SH-SY5Y (cell line): ENCODE measurements around the gene PRMT1.

Experiments
- GATA2 ChIP-seq: IDR thresholded peaks from 2 replicates; pipeline ENCODE4 v1.6.1; 2011; ENCODE audit warnings: mild to moderate bottlenecking, low read depth, low read length
- GATA3 ChIP-seq: IDR thresholded peaks from 2 replicates; pipeline ENCODE4 v1.6.1; 2011; ENCODE audit warnings: low read depth, mild to moderate bottlenecking, low read length, moderate library complexity

DNA sequence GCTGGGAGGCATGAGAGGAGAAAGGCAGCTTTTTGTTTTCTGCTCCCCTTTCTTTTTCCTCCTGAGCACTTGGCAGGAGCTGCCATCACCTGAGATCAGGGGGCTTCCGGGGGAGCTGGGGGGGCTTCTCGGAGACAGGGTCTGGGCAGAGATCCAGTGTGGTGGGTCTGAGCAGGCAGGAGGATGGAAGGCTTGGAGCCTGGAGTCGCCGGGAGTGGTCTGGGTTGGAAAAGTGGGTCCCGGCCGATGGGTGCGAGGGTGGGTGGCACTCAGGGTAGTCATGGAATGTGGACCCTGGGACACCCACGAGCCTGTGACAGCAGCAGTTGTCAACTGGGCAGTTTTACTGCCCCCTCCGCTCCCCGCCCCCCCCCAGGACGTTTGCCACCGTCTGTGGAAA is 10.1 kb downstream of the PRMT1 start:
- TF ChIP-seq GATA3: no peak
- TF ChIP-seq GATA2: no peak
